Nephron progenitor cell (in vitro differentiated cells): ENCODE data around the gene PDE10A.

Experiments used
- DNase-seq: peaks from one replicate; pipeline ENCODE4 v3.0.0; 2021
- H3K27ac Mint-ChIP-seq: 2 replicates; pipeline ENCODE4 v1.8.0; 2021; ENCODE audit warnings: mild to moderate bottlenecking, moderate library complexity, mixed read lengths
- H3K27me3 Mint-ChIP-seq: 2 replicates; pipeline ENCODE4 v1.8.0; 2021; ENCODE audit warnings: mild to moderate bottlenecking, low read depth, mixed read lengths; ENCODE audit not compliant: poor library complexity
- H3K36me3 Mint-ChIP-seq: 2 replicates; pipeline ENCODE4 v1.8.0; 2021; ENCODE audit warnings: low read depth, mixed read lengths
- H3K4me1 Mint-ChIP-seq: 2 replicates; pipeline ENCODE4 v1.8.0; 2021; ENCODE audit warnings: mixed read lengths
- H3K4me3 Mint-ChIP-seq: 2 replicates; pipeline ENCODE4 v1.8.0; 2021; ENCODE audit warnings: mild to moderate bottlenecking, moderate library complexity, mixed read lengths
- H3K9me3 Mint-ChIP-seq: 2 replicates; pipeline ENCODE4 v1.8.0; 2021; ENCODE audit warnings: mild to moderate bottlenecking, moderate library complexity, mixed read lengths
- CTCF ChIP-seq: fragments of 200-600 bp; sonication (generic); IDR thresholded peaks from 2 replicates; pipeline ENCODE4 v1.5.0; 2021; ENCODE audit warnings: antibody characterized with exemption

The PDE10A gene

GRCh38 chr6:165652766-165653165 is 10.3 kb downstream of the PDE10A start:
- no peak for DNase-seq
- Mint-ChIP-seq H3K4me1 (peaks cover 31% of the 10 kb centered on the region), H3K9me3 (peaks cover 3% of the 10 kb centered on the region), H3K27me3 (peaks cover 2% of the 10 kb centered on the region), H3K27ac (no peak overlapping the region), H3K36me3 (peaks cover 13% of the 10 kb centered on the region), H3K4me3 (no peak overlapping the region)
- no peak for TF ChIP-seq CTCF

GRCh38 chr6:165649166-165650137 is 13.6 kb downstream of the PDE10A start:
- DNase-seq, result no peak
- H3K9me3 Mint-ChIP-seq, result peaks cover 3% of the 10 kb centered on the region
- peaks cover 43% of the 10 kb centered on the region for H3K4me1 Mint-ChIP-seq
- H3K27ac Mint-ChIP-seq, result peak overlapping the region; percentile 16
- peak overlapping the region; percentile 6 for H3K4me3 Mint-ChIP-seq
- H3K36me3 Mint-ChIP-seq, result peaks cover 18% of the 10 kb centered on the region
- no peak for TF ChIP-seq CTCF
- H3K27me3 Mint-ChIP-seq, result peaks cover 2% of the 10 kb centered on the region

GRCh38 chr6:165647041-165647440 is 16.0 kb downstream of the PDE10A start:
- Mint-ChIP-seq H3K27me3 (peaks cover 2% of the 10 kb centered on the region), H3K4me3 (no peak overlapping the region), H3K27ac (no peak overlapping the region), H3K36me3 (peaks cover 26% of the 10 kb centered on the region), H3K4me1 (peaks cover 46% of the 10 kb centered on the region), H3K9me3 (peaks cover 3% of the 10 kb centered on the region)
- DNase-seq, result no peak
- TF ChIP-seq CTCF, result no peak

- Mint-ChIP-seq H3K9me3 (no peaks in the 10 kb centered on the region), H3K36me3 (peaks cover 20% of the 10 kb centered on the region), H3K4me1 (peaks cover 55% of the 10 kb centered on the region), H3K4me3 (no peak overlapping the region), H3K27ac (no peak overlapping the region), H3K27me3 (peaks cover 2% of the 10 kb centered on the region)
- DNase-seq, result no peak
- no peak for TF ChIP-seq CTCF
Measured at GRCh38 chr6:165645919-165646318, 17.1 kb downstream of the PDE10A start.

- H3K27ac Mint-ChIP-seq, result peak overlapping the region; percentile 21
- H3K4me1 Mint-ChIP-seq, result peaks cover 50% of the 10 kb centered on the region
- H3K27me3 Mint-ChIP-seq, result peaks cover 2% of the 10 kb centered on the region
- peaks cover 16% of the 10 kb centered on the region for H3K36me3 Mint-ChIP-seq
- no peak for DNase-seq
- H3K4me3 Mint-ChIP-seq, result no peak overlapping the region
- no peak for TF ChIP-seq CTCF
- H3K9me3 Mint-ChIP-seq, result no peaks in the 10 kb centered on the region
Measured at GRCh38 chr6:165644586-165645266, 18.3 kb downstream of the PDE10A start.
